HG03280 (cell line): ENCODE measurements around the gene SLC39A7.

ENCODE experiments used
- ATAC-seq: cut with Tn5 transposase; IDR thresholded peaks from one replicate; pipeline ENCODE4 v1.9.1; 2021; ENCODE audit warnings: mild to moderate bottlenecking, moderate library complexity; ENCODE audit not compliant: unreplicated experiment

SLC39A7 gene, protein sequence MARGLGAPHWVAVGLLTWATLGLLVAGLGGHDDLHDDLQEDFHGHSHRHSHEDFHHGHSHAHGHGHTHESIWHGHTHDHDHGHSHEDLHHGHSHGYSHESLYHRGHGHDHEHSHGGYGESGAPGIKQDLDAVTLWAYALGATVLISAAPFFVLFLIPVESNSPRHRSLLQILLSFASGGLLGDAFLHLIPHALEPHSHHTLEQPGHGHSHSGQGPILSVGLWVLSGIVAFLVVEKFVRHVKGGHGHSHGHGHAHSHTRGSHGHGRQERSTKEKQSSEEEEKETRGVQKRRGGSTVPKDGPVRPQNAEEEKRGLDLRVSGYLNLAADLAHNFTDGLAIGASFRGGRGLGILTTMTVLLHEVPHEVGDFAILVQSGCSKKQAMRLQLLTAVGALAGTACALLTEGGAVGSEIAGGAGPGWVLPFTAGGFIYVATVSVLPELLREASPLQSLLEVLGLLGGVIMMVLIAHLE

DNA sequence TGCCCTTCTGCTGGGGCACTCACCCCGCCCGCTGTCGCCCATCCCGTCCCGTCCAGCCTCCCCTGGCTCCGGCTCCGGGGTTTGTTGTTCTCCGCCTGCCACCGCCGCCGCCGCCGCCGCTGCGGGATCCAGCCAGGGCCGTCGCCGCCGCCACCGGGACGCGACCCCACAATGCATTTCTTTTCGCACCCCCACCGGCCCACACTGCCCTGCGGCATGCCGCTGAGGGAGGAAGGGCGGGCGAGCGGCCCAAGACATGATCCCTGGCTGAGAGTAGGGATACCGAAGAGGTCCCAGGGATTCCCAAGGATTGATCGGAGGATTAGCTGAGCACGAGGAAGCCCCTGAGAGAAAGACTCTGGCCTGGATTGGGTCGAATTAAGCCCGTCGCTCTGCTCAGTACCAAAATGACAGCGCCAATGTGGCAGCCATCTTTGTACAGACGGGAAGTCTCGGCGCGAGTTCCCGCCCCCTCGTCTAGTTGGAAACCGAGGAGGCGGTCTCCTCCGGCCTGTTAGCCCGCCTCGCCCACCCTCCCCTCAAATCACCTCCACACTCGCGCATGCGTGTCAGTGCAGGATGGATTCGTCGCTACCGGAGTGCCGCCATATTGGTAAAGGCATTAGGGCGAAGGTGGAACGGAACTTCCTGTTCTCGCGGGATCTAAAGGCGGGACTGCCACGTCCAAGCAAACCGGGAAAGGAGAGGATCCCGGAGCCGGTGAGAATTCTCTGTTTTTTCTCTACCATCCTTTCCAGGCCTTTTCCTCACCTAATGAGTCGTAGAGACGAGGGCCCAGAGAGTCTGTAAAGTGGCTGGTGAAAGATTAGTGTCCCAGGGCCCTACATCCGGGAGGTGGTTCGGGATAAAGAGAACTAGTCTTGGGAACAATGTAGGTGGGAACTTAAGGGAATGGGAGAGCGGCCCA, at the start of gene SLC39A7, which contains the start of gene RXRB:
Gene SLC39A7 (plus strand): TSS at position 649 of the 928 bp plus-strand sequence. CDS start 379 bp downstream, outside the sequence.
Gene RXRB (minus strand): TSS at position 447 of the 928 bp plus-strand sequence. CDS start 189 bp downstream, at position 258.
- ATAC-seq: peak; percentile 54

DNA sequence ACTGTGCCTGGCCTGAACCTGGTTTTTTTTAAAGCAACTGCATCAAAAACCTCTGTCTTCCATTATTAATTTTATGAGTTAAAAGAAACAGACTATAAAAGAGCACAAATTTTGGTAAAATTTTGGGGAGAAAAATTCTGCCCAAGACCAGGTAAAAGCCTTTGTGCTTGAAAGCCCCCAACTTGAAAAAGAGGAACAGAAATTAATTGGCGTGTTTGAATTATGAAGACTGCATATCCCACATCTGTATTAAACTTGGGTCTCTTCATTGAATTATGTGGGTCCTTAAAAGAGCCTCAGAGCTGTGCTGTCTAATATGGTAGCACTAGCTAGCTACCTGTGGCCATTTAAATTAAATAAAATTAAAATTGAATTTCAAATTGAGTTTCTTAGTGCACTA, 49.6 kb upstream of the SLC39A7 start:
- no peak for ATAC-seq

DNA sequence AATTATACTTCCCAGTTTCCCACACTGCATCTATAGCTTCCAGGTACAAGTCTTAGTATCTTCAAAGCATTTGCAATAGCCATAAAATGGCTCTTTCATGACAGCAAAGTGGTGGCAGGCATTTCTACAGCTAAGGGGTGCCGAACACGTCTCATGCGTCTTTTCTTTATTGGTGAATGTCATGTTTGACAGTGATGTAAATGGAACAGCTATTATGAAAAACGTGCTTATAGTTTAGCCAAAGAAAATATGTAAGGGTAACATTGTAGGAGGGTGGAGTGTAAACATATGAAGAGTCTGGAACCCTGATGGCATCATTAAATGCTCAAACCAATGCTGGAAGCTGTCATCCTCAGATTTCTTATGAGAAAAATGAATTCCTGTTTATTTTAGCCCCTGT, 46.3 kb upstream of the SLC39A7 start:
- ATAC-seq: no peak

DNA sequence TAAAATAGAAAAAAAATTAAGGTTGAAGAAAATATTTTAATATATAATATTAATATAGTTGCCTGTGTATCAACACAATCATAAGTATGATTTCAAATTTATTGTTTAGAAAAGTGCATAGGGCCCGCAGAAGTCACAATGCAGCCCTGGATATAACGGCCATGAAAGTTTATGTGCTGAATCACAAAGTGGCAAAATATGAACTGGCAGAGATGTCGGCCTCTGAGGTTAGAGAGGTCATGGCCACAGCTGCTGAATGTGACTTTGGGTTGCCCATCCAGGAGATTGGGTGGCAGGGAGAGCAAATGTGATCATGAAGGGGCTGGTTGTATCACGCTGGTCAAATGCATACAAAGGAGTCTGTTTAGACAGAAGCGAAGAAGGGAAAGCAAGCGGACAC, 44.1 kb upstream of the SLC39A7 start:
- no peak for ATAC-seq

DNA sequence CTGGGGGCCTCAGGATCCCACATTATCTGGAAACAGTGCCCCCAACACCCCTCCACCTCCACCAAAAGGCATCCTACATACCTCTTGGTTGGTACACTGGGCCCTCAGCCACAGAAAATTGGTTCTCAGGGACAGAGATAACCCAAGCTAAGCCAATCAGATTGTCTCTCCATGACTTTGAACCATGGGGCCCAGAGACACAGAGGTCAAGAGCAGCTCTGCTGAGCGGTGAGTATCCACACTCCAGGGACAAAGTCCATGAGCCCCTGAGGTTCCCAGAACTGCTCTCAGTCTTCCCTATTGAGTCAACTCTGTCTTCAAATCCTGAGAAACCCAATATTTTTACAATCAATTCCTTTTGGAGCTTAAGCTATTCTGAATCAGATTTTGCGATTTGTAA, 43.7 kb upstream of the SLC39A7 start:
- ATAC-seq: no peak

DNA sequence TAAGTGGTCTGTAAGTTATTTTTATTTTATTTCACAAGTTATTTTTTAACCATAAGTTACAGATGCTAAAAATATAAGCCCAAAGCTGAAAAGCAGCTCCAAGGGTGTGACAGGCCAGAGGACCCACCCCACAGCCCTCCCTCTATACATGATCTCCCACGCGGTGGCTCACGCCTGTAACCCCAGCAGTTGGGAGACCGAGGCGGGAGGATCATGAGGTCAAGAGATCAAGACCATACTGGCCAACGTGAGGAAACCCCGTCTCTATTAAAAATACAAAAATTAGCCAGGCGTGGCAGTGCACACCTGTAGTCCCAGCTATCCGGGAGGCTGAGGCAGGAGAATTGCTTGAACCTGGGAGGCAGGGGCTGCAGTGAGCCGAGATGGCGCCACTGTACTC, 40.6 kb upstream of the SLC39A7 start:
- no peak for ATAC-seq

DNA sequence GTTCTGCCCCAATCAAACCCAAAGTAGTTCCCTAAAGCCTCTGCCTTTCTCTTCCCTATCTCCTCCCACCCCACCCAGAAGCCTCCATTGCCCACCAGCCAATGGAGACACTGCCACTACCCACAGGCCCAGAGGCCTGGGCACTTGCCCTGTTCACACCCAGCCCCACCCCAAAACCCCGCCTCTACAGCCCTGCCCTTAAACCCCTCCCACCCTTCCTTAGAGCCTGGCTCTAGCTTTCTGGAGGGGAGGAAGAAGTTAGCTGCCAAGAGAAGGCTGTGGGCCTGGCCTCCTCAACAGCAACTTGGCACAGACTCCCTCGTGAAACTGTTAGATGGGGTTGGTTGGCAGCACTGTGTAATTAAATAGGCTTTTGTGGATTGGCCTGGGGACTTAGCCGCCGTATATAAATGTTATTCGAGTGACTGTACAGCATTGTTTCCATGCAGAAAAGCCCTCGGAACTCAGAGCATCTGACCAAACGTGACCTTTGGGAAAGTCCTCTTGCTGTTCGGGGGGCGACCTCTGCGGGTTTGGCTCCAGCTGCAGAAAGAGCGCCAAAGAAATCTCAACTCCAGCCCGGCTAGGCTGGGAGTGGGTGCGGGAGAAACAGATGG, 39.8 kb upstream of the SLC39A7 start:
- ATAC-seq: no peak

DNA sequence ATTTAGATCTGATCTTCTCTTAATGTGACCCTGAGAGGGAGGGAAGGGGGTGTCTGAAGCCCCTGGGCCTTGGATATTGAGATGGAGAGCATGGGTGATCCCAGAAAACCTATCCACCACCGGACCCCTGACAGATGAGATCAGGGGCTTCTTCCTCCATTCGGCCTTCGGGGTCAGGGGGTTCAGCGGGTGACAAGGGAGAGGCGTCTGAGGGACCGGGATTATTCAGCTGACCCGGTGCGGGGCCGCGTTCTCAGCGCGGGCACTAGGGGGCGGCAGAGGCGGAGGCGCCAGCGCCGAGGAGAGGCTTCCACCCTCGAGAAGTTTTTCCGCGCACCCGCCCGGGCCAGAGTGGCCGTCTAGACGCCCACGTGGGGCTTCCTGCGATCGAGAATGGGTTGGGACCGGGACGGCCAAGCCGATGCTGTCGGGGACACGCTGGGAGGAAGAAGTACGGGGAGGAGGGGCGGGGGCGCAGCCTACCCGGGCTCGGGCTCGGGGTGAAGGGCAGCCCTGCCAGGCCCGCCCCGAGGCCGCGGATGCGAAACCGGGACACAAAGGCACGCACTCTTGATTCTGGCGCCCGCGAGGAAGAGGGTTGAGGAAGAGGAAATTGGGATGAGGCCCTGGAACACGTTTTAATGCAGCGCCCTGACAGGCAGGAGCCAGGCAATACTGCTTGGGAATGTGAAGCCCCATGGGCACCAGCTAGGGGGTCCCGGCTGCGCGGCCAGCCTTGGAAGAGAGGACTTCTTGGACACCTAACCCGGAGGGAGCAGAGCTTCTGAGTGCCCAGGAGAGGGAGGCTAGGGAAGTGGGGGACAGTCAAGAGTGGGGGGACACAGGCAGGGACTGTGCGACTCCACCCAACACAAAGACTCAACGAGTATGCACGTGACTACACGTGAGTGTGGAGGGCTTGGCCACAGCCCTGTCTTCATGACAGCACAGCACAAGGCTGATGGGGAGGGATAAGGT, 39.0 kb upstream of the SLC39A7 start:
- ATAC-seq: peak; percentile 73

DNA sequence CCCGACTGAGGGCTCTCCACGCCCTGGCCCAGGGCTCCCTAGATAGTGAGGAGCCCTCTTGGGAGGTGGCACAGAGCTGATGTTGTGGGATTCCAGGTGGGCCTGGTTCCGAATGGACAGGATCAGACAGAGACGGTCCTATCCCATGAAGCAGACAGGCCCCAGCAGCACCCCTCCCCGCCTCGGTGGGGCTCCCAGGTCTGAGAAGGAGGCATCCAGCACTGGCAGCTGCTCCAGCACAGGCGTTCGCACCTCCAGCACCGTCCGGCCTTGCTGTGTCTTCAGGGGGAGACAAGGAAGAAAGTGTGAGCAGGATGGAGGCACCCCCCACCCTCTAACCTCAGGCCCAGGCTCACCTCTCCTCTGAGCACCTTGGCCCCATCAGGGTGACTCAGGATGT, 37.1 kb upstream of the SLC39A7 start:
- no peak for ATAC-seq

DNA sequence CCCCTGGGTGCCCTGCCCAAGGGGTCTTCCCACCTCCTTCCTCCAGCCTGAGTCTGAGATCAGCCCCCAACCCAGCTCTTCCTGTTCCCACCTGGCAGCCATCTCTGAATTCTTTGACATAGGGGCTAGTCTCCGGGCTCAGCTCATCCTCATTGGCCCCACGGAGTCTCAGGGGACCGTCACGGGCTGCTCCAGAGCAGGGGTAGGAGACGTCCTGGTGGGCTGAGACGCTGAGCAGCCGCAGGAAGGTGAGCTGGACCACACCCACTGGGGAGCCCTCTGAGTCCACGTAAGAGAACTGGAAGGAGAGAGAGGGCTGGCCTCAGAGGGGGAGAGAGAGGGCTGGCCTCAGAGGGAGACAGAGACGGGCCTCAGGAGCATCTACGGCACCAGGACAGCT, 36.5 kb upstream of the SLC39A7 start:
- no peak for ATAC-seq

DNA sequence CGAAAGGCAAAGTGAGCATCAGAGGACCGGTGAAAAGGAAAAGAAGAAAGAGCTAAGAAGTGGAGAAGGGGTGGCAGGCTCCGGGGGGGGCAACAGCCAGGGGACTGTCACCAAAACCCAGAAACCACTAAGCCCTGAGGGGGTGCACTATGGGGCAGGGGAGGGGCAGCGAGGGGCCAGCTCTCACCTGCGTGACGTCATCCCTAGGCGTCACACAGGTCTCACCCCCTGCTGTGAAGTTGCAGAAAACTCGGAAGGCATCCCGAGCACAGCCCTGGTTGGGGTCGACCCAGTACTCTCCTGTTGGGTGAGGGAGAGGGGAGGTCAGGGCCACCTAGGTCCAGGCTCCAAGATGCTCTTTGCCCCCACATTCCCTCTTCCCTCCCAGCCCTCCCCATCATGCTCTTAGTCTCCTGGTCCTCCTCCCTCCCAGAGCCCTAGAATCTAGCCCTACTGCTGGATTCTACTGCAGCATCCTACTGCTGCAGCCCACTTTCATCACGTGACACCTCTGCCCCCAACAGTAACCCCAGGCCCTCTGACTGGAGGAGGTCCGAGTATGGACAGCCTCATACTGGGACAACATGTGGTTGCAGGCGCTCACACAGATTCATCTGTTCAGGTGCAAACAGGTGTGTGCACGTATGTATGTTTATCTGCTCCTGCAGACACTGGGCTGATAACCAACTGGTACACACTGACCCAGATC, 35.8 kb upstream of the SLC39A7 start:
- no peak for ATAC-seq

DNA sequence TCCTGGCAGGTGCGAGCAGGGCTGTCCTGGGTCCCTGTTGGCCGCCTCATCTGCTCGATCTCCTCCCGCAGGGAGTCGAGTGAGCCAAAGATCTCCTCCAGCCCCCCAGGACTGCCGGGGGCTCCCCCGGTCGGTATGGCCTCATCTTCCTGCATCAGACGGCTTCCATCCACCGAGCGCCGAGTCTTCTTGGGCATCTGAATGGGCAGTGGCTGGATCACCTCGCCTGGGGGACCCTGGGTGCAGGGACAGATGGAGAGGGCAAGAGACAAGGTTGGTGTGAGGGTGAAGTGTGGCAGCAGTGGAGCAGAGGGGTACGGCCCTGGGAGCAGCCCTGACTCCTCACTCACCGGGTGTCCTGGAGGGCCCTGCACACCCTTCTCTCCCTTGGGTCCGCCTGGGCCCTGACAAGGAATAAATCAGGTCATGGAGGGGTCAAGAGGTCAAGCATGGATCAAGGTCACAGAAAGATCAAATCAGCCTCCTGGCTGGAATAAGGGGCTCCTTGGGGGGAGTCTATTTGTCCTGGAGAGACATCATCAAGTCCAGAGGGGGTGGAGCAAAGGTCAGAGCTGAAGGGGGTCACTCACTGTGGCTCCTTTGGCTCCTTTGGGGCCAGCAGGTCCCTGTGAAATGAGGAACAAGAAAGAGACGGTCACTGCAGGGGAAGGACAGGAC, 34.9 kb upstream of the SLC39A7 start:
- no peak for ATAC-seq

DNA sequence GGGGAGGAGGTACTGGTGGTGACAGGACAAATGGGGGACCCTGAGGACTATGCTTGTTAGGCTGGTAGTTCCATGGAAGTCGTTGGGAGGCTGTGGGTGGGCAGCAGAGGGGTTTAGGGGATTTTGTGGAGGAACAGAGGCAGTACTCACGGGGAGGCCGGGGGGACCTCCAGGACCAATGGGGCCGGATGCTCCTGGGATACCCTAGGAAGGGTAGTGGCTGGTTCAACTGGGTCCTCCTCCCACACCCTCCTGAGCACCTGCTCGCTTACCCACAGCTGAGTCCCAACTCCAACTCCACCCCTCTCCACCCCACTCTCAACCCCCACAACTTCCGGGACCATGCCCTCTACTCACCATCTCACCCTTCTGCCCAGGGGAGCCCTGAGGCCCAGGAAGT, 34.3 kb upstream of the SLC39A7 start:
- no peak for ATAC-seq

DNA sequence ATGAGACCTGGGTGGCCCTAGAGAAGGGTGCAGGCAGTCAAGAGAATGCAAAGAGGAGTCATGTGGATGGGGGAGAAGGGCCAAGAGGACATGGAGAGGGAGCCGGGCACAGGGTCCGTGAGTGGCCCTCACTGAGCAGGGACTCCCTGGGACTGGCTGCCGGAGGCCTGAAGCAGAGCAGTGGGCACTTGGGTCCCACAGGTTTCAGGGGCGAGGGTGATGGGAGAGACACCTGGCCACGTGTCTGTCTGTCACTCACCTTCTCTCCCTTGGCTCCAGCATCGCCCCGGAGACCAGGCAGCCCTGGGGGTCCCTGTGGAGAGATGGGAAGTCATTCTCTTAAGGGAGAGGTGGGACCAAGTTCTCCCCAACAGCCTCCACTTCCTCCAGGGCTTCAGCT, 33.9 kb upstream of the SLC39A7 start:
- no peak for ATAC-seq

DNA sequence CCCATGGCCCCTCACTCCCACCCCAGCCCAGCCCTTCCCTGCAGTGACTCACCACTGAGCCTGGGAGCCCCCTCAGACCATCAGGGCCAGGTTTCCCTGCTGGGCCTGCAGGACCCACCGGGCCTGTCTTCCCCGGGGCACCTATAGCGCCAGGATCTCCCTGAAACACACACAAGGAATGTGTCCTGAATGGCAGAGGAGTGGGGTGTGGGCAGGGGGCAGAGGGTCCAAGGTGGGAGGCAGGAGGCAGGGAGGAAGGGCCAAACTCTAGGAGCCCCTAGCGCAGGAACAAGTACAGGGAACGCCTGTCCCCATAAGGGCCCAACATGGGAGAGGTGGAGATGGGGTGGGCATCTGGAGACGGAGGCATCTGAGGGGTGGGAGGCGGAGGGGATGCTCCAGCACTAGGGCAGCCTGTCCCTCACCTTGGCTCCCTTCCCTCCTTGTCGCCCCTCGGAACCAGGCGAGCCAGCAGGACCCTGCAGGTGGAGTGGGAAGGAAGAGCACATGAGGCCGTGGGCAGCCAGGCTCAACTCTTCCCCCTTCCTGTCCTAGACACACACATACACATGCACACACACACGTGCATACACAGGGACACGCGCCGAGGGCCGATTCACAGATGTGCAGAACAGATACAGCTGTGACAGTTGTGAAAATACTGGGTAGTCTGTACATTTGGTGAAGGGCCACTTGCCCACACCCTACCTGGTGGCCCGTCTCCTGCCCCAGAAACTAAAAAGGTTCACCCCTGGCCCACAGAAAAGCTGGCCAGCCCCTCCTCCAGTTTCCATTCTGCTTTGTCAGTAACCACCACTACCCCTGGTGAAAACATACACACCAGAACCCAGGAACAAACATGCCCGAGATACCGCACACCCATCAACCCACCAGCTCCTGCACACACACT, 33.0 kb upstream of the SLC39A7 start:
- ATAC-seq: no peak

DNA sequence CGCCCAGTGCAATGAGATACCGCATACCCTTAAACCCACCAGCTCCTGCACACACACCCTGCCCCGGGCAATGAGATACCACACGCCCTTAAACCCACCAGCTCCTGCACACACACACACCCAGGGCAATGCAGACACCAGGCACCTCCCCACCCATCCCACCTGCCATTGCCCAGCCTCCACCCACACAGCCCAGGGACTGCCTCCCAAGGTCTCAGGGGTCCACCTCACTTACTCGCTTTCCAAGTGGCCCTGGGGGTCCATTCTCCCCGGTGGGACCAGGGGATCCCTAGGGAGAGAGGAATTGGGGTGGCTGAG, 32.4 kb upstream of the SLC39A7 start:
- ATAC-seq: no peak

DNA sequence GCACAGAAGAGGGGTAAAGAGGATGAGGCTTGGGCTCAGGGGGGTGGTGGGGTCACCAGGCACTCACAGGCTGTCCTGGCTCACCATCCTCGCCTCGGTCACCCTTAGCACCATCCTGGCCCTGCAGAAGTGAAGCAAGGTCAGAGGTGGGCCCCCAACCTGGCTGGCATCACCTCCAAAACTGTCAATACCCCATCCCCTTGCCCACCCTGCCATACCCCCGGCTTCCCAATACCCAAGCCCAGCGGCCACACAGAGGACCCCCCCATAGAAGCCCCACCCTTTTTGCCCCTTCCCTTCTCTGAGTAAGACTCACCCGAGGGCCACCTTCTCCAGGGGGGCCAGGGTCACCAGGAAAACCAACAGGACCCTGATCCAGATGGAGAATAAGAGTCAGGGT, 32.0 kb upstream of the SLC39A7 start:
- no peak for ATAC-seq
